ENCODE results near the gene GALNT2. TPM values are rescaled to one million over a fixed set of nuclear protein-coding genes. Genes with fewer than 3 reads are reported as not detected.

The GALNT2 gene
- total and polyA plus RNA-seq, 7 donors: 43.7 to 88.7 (median 75.7) TPM

DNA sequence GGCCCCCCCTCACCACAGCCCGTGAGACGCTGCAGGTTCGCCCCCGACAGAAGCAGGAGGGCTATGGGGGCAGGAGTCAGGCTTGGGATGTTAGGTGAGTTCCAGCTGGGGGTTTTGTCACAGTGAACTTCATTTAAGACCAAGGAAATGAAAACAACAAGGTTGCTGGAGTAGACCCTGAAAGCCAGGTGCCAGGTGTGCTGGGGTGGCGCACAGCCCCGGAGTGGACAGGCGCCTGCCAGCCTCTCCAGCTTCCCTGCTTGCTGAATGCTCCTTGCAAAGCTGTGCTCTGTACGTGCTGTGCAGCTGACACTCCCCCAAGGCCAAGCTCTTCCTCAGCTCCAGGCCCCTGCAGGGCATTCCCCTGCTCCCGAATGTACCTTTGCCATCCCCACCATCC lies 256.6 kb downstream of the GALNT2 start:
- ATAC-seq: no peak
- 91 to 92% (median 92%) methylated on average over 9 of the region's 9 CpGs for WGBS, 3 donors
- Histone ChIP-seq H3K27me3 (ENCODE audit: insufficient read depth in 3 of 3, low read length in 2 of 3) (no peaks in the 10 kb centered on the region), H3K4me1 (peaks cover 27% of the 10 kb centered on the region), H3K9me3 (no peaks in the 10 kb centered on the region), H3K36me3 (ENCODE audit: insufficient read depth in 1 of 2, low read depth in 1 of 2) (no peaks in the 10 kb centered on the region), H3K4me3 (no peak overlapping the region), H3K27ac (no peak overlapping the region)
- DNase-seq: no peak
- TF ChIP-seq, protein P1, sequence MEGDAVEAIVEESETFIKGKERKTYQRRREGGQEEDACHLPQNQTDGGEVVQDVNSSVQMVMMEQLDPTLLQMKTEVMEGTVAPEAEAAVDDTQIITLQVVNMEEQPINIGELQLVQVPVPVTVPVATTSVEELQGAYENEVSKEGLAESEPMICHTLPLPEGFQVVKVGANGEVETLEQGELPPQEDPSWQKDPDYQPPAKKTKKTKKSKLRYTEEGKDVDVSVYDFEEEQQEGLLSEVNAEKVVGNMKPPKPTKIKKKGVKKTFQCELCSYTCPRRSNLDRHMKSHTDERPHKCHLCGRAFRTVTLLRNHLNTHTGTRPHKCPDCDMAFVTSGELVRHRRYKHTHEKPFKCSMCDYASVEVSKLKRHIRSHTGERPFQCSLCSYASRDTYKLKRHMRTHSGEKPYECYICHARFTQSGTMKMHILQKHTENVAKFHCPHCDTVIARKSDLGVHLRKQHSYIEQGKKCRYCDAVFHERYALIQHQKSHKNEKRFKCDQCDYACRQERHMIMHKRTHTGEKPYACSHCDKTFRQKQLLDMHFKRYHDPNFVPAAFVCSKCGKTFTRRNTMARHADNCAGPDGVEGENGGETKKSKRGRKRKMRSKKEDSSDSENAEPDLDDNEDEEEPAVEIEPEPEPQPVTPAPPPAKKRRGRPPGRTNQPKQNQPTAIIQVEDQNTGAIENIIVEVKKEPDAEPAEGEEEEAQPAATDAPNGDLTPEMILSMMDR (IDR thresholded peaks at IDR 0.05): no peak
- intact Hi-C loops (cut with DNase I): no loop called here

DNA sequence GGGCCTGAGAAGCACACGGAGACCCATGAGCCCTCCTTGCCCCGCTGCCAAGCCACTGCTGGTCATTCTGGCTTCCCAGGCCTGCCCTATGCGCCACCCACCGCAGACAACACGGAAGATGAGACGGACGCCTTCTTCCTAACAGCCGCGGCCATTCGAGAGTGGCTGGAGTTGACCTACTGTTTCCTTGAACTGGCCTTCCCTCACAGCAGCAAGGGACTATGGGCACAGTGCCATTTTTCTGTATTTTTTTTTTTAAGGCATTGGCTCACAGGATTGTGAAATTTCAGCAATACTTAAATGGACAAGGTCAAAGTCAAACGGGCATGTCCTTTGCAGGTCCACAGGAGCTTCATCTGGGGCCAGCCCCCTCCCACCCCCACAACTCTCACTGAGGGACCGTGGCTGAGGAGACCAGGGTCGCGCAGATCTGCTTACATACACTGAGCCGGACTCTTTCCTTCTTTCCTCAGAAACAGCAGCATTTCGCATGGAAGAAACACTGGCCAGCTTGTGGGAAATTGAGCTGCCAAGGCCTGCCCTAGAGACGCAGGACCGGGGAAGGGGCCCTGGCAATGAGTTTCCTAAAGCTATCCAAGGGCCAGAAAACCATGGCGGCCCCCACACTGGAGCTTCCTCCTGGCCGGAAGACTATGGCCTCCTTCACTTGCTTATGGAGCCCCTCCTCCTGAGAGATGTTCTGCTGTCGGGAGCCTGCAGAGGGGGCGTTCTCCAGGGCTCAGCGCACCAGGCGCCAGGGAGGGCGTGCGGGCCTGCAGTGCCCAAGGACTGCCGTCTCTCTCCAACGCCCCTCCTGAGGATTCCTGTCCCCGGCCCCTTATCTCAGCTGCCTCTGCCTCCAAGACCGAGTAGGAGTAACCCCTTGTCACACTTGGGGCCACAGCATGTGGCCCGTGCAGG lies 260.2 kb downstream of the GALNT2 start:
- no peak for DNase-seq
- TF ChIP-seq, protein P1 (IDR thresholded peaks at IDR 0.05): no peak
- ATAC-seq: peak in 2 of 4 donors; percentile 28 to 38

DNA sequence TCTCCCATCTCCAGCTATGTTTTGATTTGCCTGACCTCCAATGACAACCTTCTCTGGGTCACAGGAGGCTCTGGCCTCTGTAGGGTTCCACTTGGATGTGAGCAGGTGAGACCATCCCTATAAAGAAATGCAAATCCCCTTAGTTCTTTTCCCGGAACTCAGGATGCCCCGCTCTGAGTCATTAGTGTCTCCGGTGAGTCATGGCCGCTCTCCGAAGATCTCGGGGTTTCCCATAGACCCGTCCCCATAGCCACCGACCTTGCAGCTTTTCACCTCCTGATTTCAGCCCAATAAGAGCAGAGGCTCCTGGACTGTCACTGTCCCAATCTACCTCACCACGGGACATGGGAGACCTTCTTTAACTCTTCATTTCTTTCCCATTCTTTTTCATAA lies 260.9 kb downstream of the GALNT2 start:
- no peaks in the 10 kb centered on the region for H3K9me3 ChIP-seq

More for the DNA sequence above, 260.2 kb downstream of the GALNT2 start:
- 67 to 80% (median 70%) methylated on average over 31 of the region's 31 CpGs for WGBS, 3 donors
- H3K9me3 ChIP-seq: no peaks in the 10 kb centered on the region
- no peak overlapping the region for H3K27ac ChIP-seq
- intact Hi-C loops (cut with DNase I): no loop called here
- H3K27me3 ChIP-seq (ENCODE audit: insufficient read depth in 3 of 3, low read length in 2 of 3): no peaks in the 10 kb centered on the region
- H3K36me3 ChIP-seq (ENCODE audit: insufficient read depth in 1 of 2, low read depth in 1 of 2): no peaks in the 10 kb centered on the region
- H3K4me1 ChIP-seq: peaks cover 6% of the 10 kb centered on the region
- no peak overlapping the region for H3K4me3 ChIP-seq

DNA sequence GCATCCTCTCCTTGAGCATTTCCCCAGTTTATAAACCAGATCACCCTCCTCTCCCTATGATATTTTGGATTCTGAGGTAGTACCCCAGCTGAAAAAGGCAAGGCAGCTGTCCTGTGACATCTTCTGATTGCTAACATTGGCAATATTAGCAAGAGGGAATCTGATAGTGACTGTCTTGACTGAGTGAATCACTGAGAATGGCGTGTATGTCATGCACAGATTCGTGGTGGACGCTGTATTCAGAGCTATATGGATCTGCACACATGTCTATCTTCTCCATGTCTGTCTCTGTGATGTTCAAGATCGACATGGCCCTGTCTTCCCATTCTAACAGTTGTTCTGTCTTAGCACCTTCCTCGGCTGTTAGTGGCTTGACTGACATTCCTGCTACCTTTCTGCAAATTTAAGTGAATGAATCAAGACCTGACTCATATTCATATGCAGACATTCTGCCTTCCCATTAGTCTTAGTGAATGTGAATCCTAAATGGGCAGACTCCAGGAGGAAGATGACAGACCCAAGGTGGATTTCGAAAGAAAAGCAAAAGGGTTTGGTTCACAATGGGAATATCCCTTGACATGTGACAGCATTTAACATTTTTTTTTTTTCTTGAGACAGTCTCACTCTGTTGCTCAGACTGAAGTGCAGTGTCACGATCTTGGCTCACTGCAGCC lies 261.4 kb downstream of the GALNT2 start:
- H3K27me3 ChIP-seq (ENCODE audit: insufficient read depth in 3 of 3, low read length in 2 of 3): no peaks in the 10 kb centered on the region
- H3K9me3 ChIP-seq: no peaks in the 10 kb centered on the region
- ATAC-seq (peak in 3 of 4 donors; percentile 23 to 56 (median 35)), DNase-seq (no peak)
- no peak overlapping the region for H3K4me3 ChIP-seq
- no peak overlapping the region for H3K27ac ChIP-seq
- H3K36me3 ChIP-seq (ENCODE audit: insufficient read depth in 1 of 2, low read depth in 1 of 2): no peaks in the 10 kb centered on the region
- intact Hi-C loops (cut with DNase I): no loop called here
- no peaks in the 10 kb centered on the region for H3K4me1 ChIP-seq
- WGBS, 3 donors: 76 to 89% (median 84%) methylated on average over 7 of the region's 7 CpGs
- TF ChIP-seq, protein P1 (IDR thresholded peaks at IDR 0.05): no peak

More for the DNA sequence above, 260.9 kb downstream of the GALNT2 start:
- 81 to 87% (median 84%) methylated on average over 9 of the region's 9 CpGs for WGBS, 3 donors
- Histone ChIP-seq H3K27me3 (ENCODE audit: insufficient read depth in 3 of 3, low read length in 2 of 3) (no peaks in the 10 kb centered on the region), H3K27ac (no peak overlapping the region), H3K36me3 (ENCODE audit: insufficient read depth in 1 of 2, low read depth in 1 of 2) (no peaks in the 10 kb centered on the region), H3K4me3 (no peak overlapping the region), H3K4me1 (no peaks in the 10 kb centered on the region)
- ATAC-seq: peak in 3 of 4 donors; percentile 18 to 67 (median 41)
- TF ChIP-seq, protein P1 (IDR thresholded peaks at IDR 0.05): no peak
- intact Hi-C loops (cut with DNase I): no loop called here
- no peak for DNase-seq

Measured in psoas muscle (tissue), 8 donors.